GM23248 (cell line): ENCODE data around the gene ACAT2. TPM values are rescaled to one million over a fixed set of nuclear protein-coding genes. Genes with fewer than 3 reads are reported as not detected.
"Not testable (repeated sequence)": the region's sequence is repeated elsewhere in the genome, so short reads cannot be mapped to it uniquely, and the experiment has no call there.

Experiments used
- DNase-seq: peaks from one replicate; pipeline ENCODE4 v3.0.0-alpha.2; 2015
- H2AFZ ChIP-seq: fragments of 200-600 bp; sonication (generic); 2 replicates; pipeline ENCODE4 v1.6.1; 2016; ENCODE audit warnings: antibody characterized with exemption
- H3F3A ChIP-seq: fragments of 200-600 bp; sonication (generic); 2 replicates; pipeline ENCODE4 v1.6.1; 2016; ENCODE audit warnings: mild to moderate bottlenecking, antibody characterized with exemption, mixed run types; ENCODE audit not compliant: insufficient read depth
- H3K27ac ChIP-seq: fragments of 200-600 bp; sonication (generic); 2 replicates; pipeline ENCODE4 v1.5.1; 2016; ENCODE audit warnings: mild to moderate bottlenecking
- H3K27me3 ChIP-seq: fragments of 200-600 bp; sonication (generic); replicated peaks from 2 replicates; pipeline ENCODE4 v1.6.1; 2016; ENCODE audit warnings: mild to moderate bottlenecking; ENCODE audit not compliant: insufficient read depth
- H3K36me3 ChIP-seq: fragments of 200-600 bp; sonication (generic); 2 replicates; pipeline ENCODE4 v1.6.1; 2016; ENCODE audit warnings: low read depth, mild to moderate bottlenecking
- H3K4me1 ChIP-seq: fragments of 200-600 bp; sonication (generic); 2 replicates; pipeline ENCODE4 v1.6.1; 2016; ENCODE audit warnings: mild to moderate bottlenecking; ENCODE audit not compliant: insufficient read depth
- H3K4me2 ChIP-seq: fragments of 200-600 bp; sonication (generic); one replicate; pipeline ENCODE4 v1.6.1; 2016; ENCODE audit warnings: mild to moderate bottlenecking; ENCODE audit not compliant: unreplicated experiment
- H3K4me3 ChIP-seq: fragments of 200-600 bp; sonication (generic); 2 replicates; pipeline ENCODE4 v1.5.1; 2016; ENCODE audit warnings: mild to moderate bottlenecking
- H3K79me2 ChIP-seq: fragments of 200-600 bp; sonication (generic); 2 replicates; pipeline ENCODE4 v1.6.1; 2016; ENCODE audit warnings: mild to moderate bottlenecking; ENCODE audit not compliant: insufficient read depth
- H3K9ac ChIP-seq: fragments of 200-600 bp; sonication (generic); 2 replicates; pipeline ENCODE4 v1.6.1; 2016; ENCODE audit warnings: mild to moderate bottlenecking
- H3K9me2 ChIP-seq: fragments of 200-600 bp; sonication (generic); 2 replicates; pipeline ENCODE4 v1.6.1; 2016; ENCODE audit warnings: mixed run types, mild to moderate bottlenecking, moderate library complexity; ENCODE audit not compliant: insufficient read depth
- H3K9me3 ChIP-seq: fragments of 200-600 bp; sonication (generic); one replicate; pipeline ENCODE4 v1.6.1; 2017; ENCODE audit warnings: low read depth
- H4K20me1 ChIP-seq: fragments of 200-600 bp; sonication (generic); 2 replicates; pipeline ENCODE4 v1.6.0; 2016; ENCODE audit not compliant: insufficient read depth
- EZH2 ChIP-seq: fragments of 200-600 bp; sonication (generic); IDR thresholded peaks from 2 replicates; pipeline ENCODE4 v1.6.1; 2018; ENCODE audit warnings: antibody characterized with exemption, mild to moderate bottlenecking; ENCODE audit not compliant: insufficient read depth, poor library complexity, severe bottlenecking
- EZH2phosphoT487 ChIP-seq: fragments of 200-600 bp; sonication (generic); IDR thresholded peaks from 2 replicates; pipeline ENCODE4 v1.6.1; 2018; ENCODE audit warnings: antibody characterized with exemption, moderate library complexity, mild to moderate bottlenecking, low read depth; ENCODE audit not compliant: insufficient read depth
- WGBS, 2 experiments: methylation state at CpG; one replicate each; pipeline ENCODE4 v1.1.6; 2015 to 2017; ENCODE audit warnings: low lambda C conversion rate in 2 of 2, low coverage in 1 of 2; ENCODE audit errors: missing lambda C conversion rate in 2 of 2; 5-methylcytosine and 5-hydroxymethylcytosine counted together
- in situ Hi-C: fragments of 300-500 bp; cut with MboI; formaldehyde crosslinking; loops from 2 replicates; pipeline ENCODE4 v1.15.0; 2020
- polyA plus RNA-seq: library from polyadenylated mRNA; unstranded; fragments of >200 nt; fragmentation: Nextera tagmentation; extraction: Ambion mirVana; gene quantifications from 2 replicates; pipeline ENCODE4 v1.2.1, GENCODE V29; 2016
- total RNA-seq: library from RNA; depleted of rRNA; stranded (reverse); fragments of >200 nt; shearing (Covaris generic); gene quantifications from 2 replicates; pipeline ENCODE4 v1.2.3, GENCODE V29; 2014

The ACAT2 gene
- total and polyA plus RNA-seq, 2 experiments from 2014 or later = 10.5 to 18.9 TPM

DNA sequence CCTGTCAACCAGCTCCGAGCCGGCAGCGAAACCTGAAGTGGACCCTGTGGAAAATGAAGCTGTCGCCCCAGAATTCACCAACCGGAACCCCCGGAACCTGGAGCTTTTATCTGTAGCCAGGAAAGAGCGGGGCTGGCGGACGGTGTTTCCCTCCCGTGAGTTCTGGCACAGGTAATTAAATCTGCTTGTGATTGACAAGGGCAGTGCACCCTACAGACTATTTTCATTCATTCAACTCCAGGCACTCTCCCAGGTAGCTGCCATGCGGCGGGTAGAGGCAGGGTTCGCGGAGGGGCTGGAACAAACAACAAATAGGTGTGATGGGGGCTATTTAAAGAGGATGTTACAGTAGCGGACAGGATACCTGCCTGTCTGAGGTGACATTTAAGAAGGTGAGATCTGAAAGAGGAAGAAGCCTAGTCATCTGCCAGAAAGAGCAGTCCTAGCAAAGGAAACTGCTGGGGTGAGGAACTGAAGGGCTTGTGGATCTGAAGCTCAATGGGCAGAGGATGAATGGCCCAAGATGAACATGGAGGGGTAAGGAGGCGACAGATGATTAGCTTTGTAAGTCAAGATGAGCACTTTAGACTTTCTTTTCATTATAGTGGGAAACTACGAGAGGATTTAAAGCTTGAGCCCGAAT, 29.2 kb downstream of the ACAT2 start:
- WGBS, 2 experiments = 7% methylated on average over 18 of the region's 18 CpGs
- H3K36me3 ChIP-seq = peaks cover 39% of the 10 kb centered on the region
- peak overlapping the region; percentile 84 for H3K9ac ChIP-seq
- no peaks in the 10 kb centered on the region for H3F3A ChIP-seq
- in situ Hi-C loops = no loop called here
- peak; percentile 20 for DNase-seq
- peak overlapping the region; percentile 88 for H3K4me2 ChIP-seq
- peak overlapping the region; percentile 89 for H3K4me3 ChIP-seq
- H3K4me1 ChIP-seq = peaks cover 38% of the 10 kb centered on the region
- no peaks in the 10 kb centered on the region for H3K27me3 ChIP-seq
- TF ChIP-seq EZH2 = no peak
- TF ChIP-seq EZH2phosphoT487 = no peak
- peaks cover 87% of the 10 kb centered on the region for H3K79me2 ChIP-seq
- H3K9me2 ChIP-seq = no peaks in the 10 kb centered on the region
- peak overlapping the region; percentile 75 for H3K27ac ChIP-seq
- H2AFZ ChIP-seq = peak overlapping the region; percentile 90
- H4K20me1 ChIP-seq = peaks cover 9% of the 10 kb centered on the region; the same call in 1 of the 2 replicates
- H3K9me3 ChIP-seq = no peaks in the 10 kb centered on the region

DNA sequence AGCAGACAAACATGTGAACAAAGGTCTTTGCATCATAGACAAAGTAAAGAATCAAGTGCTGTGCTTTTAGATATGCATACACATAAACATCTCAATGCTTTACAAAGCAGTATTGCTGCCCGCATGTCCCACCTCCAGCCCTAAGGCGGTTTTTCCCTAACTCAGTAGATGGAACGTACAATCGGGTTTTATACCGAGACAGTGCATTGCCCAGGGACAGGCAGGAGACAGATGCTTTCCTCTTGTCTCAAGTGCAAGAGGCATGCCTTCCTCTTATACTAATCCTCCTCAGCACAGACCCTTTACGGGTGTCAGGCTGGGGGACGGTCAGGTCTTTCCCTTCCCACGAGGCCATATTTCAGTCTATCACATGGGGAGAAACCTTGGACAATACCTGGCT, 33.1 kb downstream of the ACAT2 start:
- H4K20me1 ChIP-seq, H3K9me2 ChIP-seq, H3K9ac ChIP-seq, in situ Hi-C loops, H3K27me3 ChIP-seq, H3K9me3 ChIP-seq, DNase-seq, H3K4me3 ChIP-seq, H3K4me2 ChIP-seq, H3K27ac ChIP-seq, H3F3A ChIP-seq, H2AFZ ChIP-seq: not testable (repeated sequence)
- 55 to 68% methylated on average over 8 of the region's 8 CpGs for WGBS, 2 experiments
- H3K4me1 ChIP-seq = peaks cover 16% of the 10 kb centered on the region
- H3K79me2 ChIP-seq = peaks cover 60% of the 10 kb centered on the region
- peaks cover 44% of the 10 kb centered on the region for H3K36me3 ChIP-seq

DNA sequence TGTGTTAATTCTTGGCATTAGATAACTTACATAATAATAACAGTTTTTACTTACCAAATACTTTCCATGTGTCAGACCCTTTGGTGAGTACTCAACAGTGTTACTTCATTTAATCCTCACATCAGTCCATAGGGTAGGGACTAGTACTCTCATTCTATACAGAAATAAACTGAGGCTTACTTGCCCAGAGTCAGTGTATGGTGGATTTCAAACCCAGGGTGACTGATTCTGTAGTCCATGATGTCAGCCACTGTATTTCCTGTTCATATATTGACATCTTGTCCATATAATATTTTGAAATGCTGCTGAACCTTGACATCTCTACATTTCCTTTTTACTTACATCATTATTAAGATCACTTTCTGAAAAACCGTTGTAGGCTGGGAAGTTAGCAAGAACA, 35.7 kb downstream of the ACAT2 start:
- H3K9ac ChIP-seq = no peak overlapping the region
- no peaks in the 10 kb centered on the region for H3K27me3 ChIP-seq
- no peak overlapping the region for H3K27ac ChIP-seq
- peaks cover 40% of the 10 kb centered on the region for H3K79me2 ChIP-seq
- no peaks in the 10 kb centered on the region for H3K9me3 ChIP-seq
- no peaks in the 10 kb centered on the region for H3K9me2 ChIP-seq
- H3K36me3 ChIP-seq = peaks cover 37% of the 10 kb centered on the region
- TF ChIP-seq EZH2 (no peak), EZH2phosphoT487 (no peak)
- 0 out of 2 replicates have a peak, but pooled peaks cover 2% of the 10 kb centered on the region for H3K4me1 ChIP-seq
- no peak overlapping the region for H3K4me2 ChIP-seq
- in situ Hi-C loops = no loop called here
- no peaks in the 10 kb centered on the region for H4K20me1 ChIP-seq
- 45 to 52% methylated on average over 1 of the region's 1 CpG for WGBS, 2 experiments
- no peak overlapping the region for H3K4me3 ChIP-seq
- H2AFZ ChIP-seq = no peak overlapping the region
- DNase-seq = no peak
- no peaks in the 10 kb centered on the region; the same call in 1 of the 2 replicates for H3F3A ChIP-seq

DNA sequence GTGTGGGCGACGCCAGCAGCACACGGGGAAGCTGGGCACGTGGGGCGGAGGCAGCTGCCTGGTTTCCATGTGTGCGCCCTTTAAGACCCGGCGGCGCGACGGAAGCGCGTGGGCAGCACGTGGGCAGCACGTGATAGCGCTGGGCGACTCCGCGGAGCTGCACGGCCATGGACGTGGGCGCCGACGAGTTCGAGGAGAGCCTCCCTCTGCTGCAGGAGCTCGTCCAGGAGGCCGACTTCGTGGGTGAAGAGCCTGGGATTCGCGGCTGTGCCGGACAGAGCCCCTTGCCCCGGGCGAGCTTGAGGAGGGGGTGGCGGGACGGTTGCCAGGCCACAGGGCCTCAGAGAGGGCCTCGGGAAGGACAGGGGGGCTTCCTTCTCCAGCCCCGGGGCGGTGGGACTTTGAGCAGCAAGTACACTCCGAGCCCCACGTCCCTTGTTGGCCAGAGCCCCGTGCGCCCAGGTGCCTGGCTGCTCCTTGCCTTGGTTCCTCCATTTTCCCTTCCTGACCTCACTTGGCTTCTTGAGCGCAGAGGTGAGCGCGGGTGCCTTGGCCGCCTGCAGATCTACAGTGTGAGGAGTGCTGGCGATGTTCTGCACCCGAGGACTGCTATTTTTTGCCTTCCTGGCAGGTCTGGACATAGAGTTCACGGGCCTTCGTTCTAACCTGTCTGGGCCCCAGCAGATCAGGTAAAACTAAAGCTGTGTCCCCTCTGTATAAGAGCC, 38.5 kb downstream of the ACAT2 start, which contains the start of gene PNLDC1:
Gene PNLDC1, plus strand, starts transcription at position 136 of the 725 bp plus-strand sequence. Its CDS starts 32 bp downstream, at position 168.
- Histone ChIP-seq H3K27ac (no peak within 1 kb of the TSS), H3K36me3 (peaks cover 24% of the 10 kb centered on the region), H3F3A (no peaks in the 10 kb centered on the region; the same call in 1 of the 2 replicates), H3K9me3 (no peaks in the 10 kb centered on the region), H3K79me2 (peaks cover 14% of the 10 kb centered on the region; the same call in 1 of the 2 replicates), H3K9me2 (no peaks in the 10 kb centered on the region), H4K20me1 (no peaks in the 10 kb centered on the region), H3K4me2 (no peak within 1 kb of the TSS), H2AFZ (no peak within 1 kb of the TSS), H3K27me3 (no peaks in the 10 kb centered on the region), H3K9ac (no peak within 1 kb of the TSS), H3K4me1 (no peaks in the 10 kb centered on the region), H3K4me3 (no peak within 1 kb of the TSS)
- no peak for DNase-seq
- in situ Hi-C loops = no loop called here
- 89% methylated on average over 29 to 50 of the region's 50 CpGs for WGBS, 2 experiments
- TF ChIP-seq EZH2phosphoT487 (no peak), EZH2 (no peak)
